Dedifferentiated amniotic fluid mesenchymal stem cell (primary cell): ENCODE measurements around the gene ZNF682.
"Not testable (repeated sequence)": the region's sequence is repeated elsewhere in the genome, so short reads cannot be mapped to it uniquely, and the experiment has no call there.

Experiments used
- DNase-seq: peaks from one replicate; pipeline ENCODE4 v3.0.0-alpha.2; 2016; ENCODE audit errors: extremely low spot score

ZNF682 gene

GRCh38 chr19:20039203-20039723 is at the start of gene ZNF682:
Gene ZNF682 (minus strand): TSS chr19:20039505. CDS start chr19:20039345, 160 bp downstream.
- peak; percentile 98 for DNase-seq

- not testable (repeated sequence) for DNase-seq
Measured at GRCh38 chr19:20082876-20083275, 43.6 kb upstream of the ZNF682 start.

GRCh38 chr19:20082232-20082833 is 43.0 kb upstream of the ZNF682 start:
- not testable (repeated sequence) for DNase-seq

- DNase-seq, result no peak
Measured at GRCh38 chr19:20080656-20081055, 41.4 kb upstream of the ZNF682 start.

GRCh38 chr19:20079476-20079875 is 40.2 kb upstream of the ZNF682 start:
- DNase-seq, result no peak

GRCh38 chr19:20078581-20079031 is 39.3 kb upstream of the ZNF682 start:
- peak; percentile 27 for DNase-seq

GRCh38 chr19:20077791-20078463 is 38.6 kb upstream of the ZNF682 start, which contains the start of gene ZNF90:
Gene ZNF90 (plus strand): TSS chr19:20078000. CDS start chr19:20078133, 133 bp downstream.
- DNase-seq, result peak; percentile 96

- DNase-seq, result no peak
Measured at GRCh38 chr19:20072936-20073335, 33.6 kb upstream of the ZNF682 start.

- no peak for DNase-seq
Measured at GRCh38 chr19:20070691-20071090, 31.4 kb upstream of the ZNF682 start.

GRCh38 chr19:20068559-20068958 is 29.3 kb upstream of the ZNF682 start:
- not testable (repeated sequence) for DNase-seq

- DNase-seq, result no peak
Measured at GRCh38 chr19:20067943-20068342, 28.6 kb upstream of the ZNF682 start.

GRCh38 chr19:20066861-20067260 is 27.6 kb upstream of the ZNF682 start:
- DNase-seq, result no peak

- no peak for DNase-seq
Measured at GRCh38 chr19:20060282-20060681, 21.0 kb upstream of the ZNF682 start.

- DNase-seq, result not testable (repeated sequence)
Measured at GRCh38 chr19:20058738-20059137, 19.4 kb upstream of the ZNF682 start.

GRCh38 chr19:20051841-20052768 is 12.8 kb upstream of the ZNF682 start:
- DNase-seq, result peak; percentile 92

- not testable (repeated sequence) for DNase-seq
Measured at GRCh38 chr19:20045742-20046141, 6.4 kb upstream of the ZNF682 start.

GRCh38 chr19:20044663-20045062 is 5.4 kb upstream of the ZNF682 start:
- DNase-seq, result no peak

- DNase-seq, result no peak
Measured at GRCh38 chr19:20038358-20039202, 725 bp downstream of the ZNF682 start.

GRCh38 chr19:20035935-20036334 is 3.4 kb downstream of the ZNF682 start:
- DNase-seq, result no peak

GRCh38 chr19:20028611-20029010 is 10.7 kb downstream of the ZNF682 start:
- no peak for DNase-seq

GRCh38 chr19:20005741-20006140 is 33.6 kb downstream of the ZNF682 start:
- DNase-seq, result no peak
